PC-9 (cell line): ENCODE results near the gene TMF1. TPM values are rescaled to one million over a fixed set of nuclear protein-coding genes. Genes with fewer than 3 reads are reported as not detected.

Experiments
- BruUV-seq: library from RNA; stranded (reverse); fragments of 400-500 nt; replicated peaks from 2 replicates; lab custom pipeline; 2021; lab: Mats Ljungman, UMichigan
- CTCF ChIA-PET: fragments of 300-600 bp; sonication (Branson Sonifier 250); formaldehyde crosslinking; loops from one replicate; lab custom pipeline; 2022; ENCODE audit warnings: antibody characterized with exemption; lab: Charles Lee
- POLR2A ChIA-PET: fragments of 300-600 bp; sonication (Branson Sonifier 250); formaldehyde crosslinking; loops from one replicate; lab custom pipeline; 2022; ENCODE audit warnings: antibody characterized with exemption; ENCODE audit not compliant: unreplicated experiment; lab: Charles Lee
- DNase-seq, 2 experiments: peaks; one replicate each; pipeline versions ENCODE4 v3.0.0 to v3.0.0-alpha.2; 2015 to 2022; ENCODE audit warnings: mixed read lengths in 1 of 2
- H2AFZ ChIP-seq: fragments of 200-600 bp; sonication (generic); 2 replicates; pipeline ENCODE4 v1.8.1; 2017; ENCODE audit warnings: antibody characterized with exemption
- H3F3A ChIP-seq: fragments of 200-600 bp; sonication (generic); 2 replicates; pipeline ENCODE4 v1.8.1; 2017; ENCODE audit warnings: antibody characterized with exemption, mild to moderate bottlenecking, low read depth; ENCODE audit not compliant: insufficient read depth
- H3K27ac ChIP-seq: fragments of 200-600 bp; sonication (generic); 2 replicates; pipeline ENCODE4 v1.6.1; 2016; ENCODE audit warnings: mixed run types
- H3K27me3 ChIP-seq: fragments of 200-600 bp; sonication (generic); 2 replicates; pipeline ENCODE4 v1.6.1; 2016; ENCODE audit warnings: low read depth, mixed run types; ENCODE audit not compliant: insufficient read depth
- H3K36me3 ChIP-seq: fragments of 200-600 bp; sonication (generic); 2 replicates; pipeline ENCODE4 v1.6.1; 2016; ENCODE audit warnings: low read depth, mixed run types
- H3K4me1 ChIP-seq: fragments of 200-600 bp; sonication (generic); replicated peaks from 2 replicates; pipeline ENCODE4 v1.6.1; 2016; ENCODE audit warnings: mixed run types; ENCODE audit not compliant: insufficient read depth
- H3K4me2 ChIP-seq: fragments of 200-600 bp; sonication (generic); 2 replicates; pipeline ENCODE4 v1.6.1; 2017; ENCODE audit warnings: mixed run types
- H3K4me3 ChIP-seq: fragments of 200-600 bp; sonication (generic); 2 replicates; pipeline ENCODE4 v1.6.1; 2016; ENCODE audit warnings: mixed run types
- H3K79me2 ChIP-seq: fragments of 200-600 bp; sonication (generic); 2 replicates; pipeline ENCODE4 v1.6.1; 2017; ENCODE audit warnings: low read depth, mixed run types
- H3K9me2 ChIP-seq: fragments of 200-600 bp; sonication (generic); 2 replicates; pipeline ENCODE4 v1.8.1; 2017; ENCODE audit warnings: mild to moderate bottlenecking; ENCODE audit not compliant: insufficient read depth
- H3K9me3 ChIP-seq: fragments of 200-600 bp; sonication (generic); 2 replicates; pipeline ENCODE4 v1.8.1; 2016; ENCODE audit warnings: low read depth; ENCODE audit not compliant: insufficient read depth
- H4K20me1 ChIP-seq: fragments of 200-600 bp; sonication (generic); 2 replicates; pipeline ENCODE4 v1.8.1; 2017; ENCODE audit not compliant: insufficient read depth
- EZH2 ChIP-seq: fragments of 200-600 bp; sonication (generic); IDR thresholded peaks from 2 replicates; pipeline ENCODE4 v1.8.0; 2017; ENCODE audit warnings: antibody characterized with exemption, low read depth
- intact Hi-C: fragments of 100-400 bp; cut with micrococcal nuclease; formaldehyde crosslinking; loops from one replicate; pipeline ENCODE4 v1.10.0; 2022; ENCODE audit not compliant: unreplicated experiment
- total RNA-seq: library from RNA; stranded (reverse); gene quantifications from 2 replicates; pipeline ENCODE4 v1.2.3, GENCODE V29; 2021
- TF ChIP-seq, protein P1 (sequence below): fragments of 200-600 bp; sonication (generic); conservative IDR thresholded peaks from 2 replicates; pipeline ENCODE4 v1.6.1; 2017; ENCODE audit warnings: mixed run types, antibody characterized with exemption, mild to moderate bottlenecking, moderate library complexity

The TMF1 gene
- total RNA-seq, 1 experiment from 2014 or later = 35.5 TPM

DNA sequence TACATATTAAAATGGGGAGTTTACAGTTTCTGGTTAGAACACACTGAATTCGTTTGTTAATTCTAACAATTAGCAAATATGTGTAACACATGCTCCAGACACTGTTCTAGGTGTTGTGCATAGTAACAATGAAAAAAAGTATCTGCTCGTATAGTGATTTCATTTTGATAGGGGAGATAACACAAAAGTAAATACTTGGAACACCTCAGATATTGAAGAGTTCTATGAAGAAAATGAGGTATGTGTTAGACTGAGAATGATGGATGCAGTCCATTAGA lies 6.8 kb upstream of the TMF1 start:
- no TSS peak for BruUV-seq
- H3K79me2 ChIP-seq = no peaks in the 10 kb centered on the region
- intact Hi-C loops = no loop called here

DNA sequence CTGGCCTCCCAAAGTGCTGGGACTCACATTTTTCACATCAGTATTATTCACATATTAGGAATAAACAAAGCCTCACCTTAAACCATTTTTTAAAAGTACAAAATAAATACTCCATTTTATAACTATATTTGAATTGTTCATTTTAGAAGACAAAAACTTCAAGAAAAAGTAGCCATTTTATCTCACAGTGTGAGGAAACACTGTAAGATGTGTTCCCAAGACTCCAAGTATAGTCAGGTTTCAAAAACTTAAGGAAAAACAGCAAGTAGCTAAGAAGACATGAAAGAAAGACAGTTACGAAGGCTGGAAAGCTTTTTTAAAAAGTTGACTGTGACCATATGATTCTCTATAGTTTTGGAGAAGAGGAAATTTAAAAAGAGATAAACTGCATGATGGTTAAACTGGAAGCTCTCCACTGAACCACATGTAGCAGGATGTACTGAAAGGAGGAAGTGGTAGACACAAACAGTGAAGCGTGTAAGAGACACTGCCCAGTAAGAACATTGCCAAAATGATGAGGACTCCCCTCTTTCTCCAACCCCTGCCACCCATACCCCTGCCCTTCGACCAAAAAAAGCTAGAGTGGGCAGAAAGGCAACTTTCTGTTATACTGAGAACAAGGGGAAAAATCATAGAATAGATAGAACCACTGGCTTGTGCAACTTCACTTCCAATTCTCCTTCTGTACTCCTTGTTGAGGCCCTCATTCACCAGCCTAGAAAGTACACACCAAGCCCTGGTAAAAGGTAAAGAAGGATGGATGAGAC lies 6.2 kb upstream of the TMF1 start:
- Histone ChIP-seq H3K4me2 (no peak overlapping the region), H3K27ac (no peak overlapping the region), H3K9me3 (no peaks in the 10 kb centered on the region), H2AFZ (no peak overlapping the region), H3F3A (no peaks in the 10 kb centered on the region; the same call in 1 of the 2 replicates), H3K27me3 (no peaks in the 10 kb centered on the region), H3K4me1 (no peaks in the 10 kb centered on the region), H3K4me3 (no peak overlapping the region), H3K9me2 (no peaks in the 10 kb centered on the region), H3K36me3 (no peaks in the 10 kb centered on the region; the same call in 1 of the 2 replicates), H3K79me2 (no peaks in the 10 kb centered on the region), H4K20me1 (no peaks in the 10 kb centered on the region)
- intact Hi-C loops = no loop called here
- TF ChIP-seq, protein P1, sequence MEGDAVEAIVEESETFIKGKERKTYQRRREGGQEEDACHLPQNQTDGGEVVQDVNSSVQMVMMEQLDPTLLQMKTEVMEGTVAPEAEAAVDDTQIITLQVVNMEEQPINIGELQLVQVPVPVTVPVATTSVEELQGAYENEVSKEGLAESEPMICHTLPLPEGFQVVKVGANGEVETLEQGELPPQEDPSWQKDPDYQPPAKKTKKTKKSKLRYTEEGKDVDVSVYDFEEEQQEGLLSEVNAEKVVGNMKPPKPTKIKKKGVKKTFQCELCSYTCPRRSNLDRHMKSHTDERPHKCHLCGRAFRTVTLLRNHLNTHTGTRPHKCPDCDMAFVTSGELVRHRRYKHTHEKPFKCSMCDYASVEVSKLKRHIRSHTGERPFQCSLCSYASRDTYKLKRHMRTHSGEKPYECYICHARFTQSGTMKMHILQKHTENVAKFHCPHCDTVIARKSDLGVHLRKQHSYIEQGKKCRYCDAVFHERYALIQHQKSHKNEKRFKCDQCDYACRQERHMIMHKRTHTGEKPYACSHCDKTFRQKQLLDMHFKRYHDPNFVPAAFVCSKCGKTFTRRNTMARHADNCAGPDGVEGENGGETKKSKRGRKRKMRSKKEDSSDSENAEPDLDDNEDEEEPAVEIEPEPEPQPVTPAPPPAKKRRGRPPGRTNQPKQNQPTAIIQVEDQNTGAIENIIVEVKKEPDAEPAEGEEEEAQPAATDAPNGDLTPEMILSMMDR = no peak
- no peak for TF ChIP-seq EZH2
- CTCF ChIA-PET = interaction anchor here (0.6 kb wide), 1 partner anchor 48 kb away, joined by 4 read pairs; no protein-coding TSS in a partner anchor
- no TSS peak for BruUV-seq
- DNase-seq = no peak
- POLR2A ChIA-PET = no interaction called here

More for the DNA sequence above, 6.8 kb upstream of the TMF1 start:
- no peak overlapping the region for H3K27ac ChIP-seq
- no peaks in the 10 kb centered on the region for H3K27me3 ChIP-seq
- ChIA-PET POLR2A (no interaction called here), CTCF (interaction anchor here (0.6 kb wide), 1 partner anchor 47 kb away, joined by 4 read pairs; no protein-coding TSS in a partner anchor)
- H3K4me3 ChIP-seq = no peak overlapping the region
- no peak overlapping the region for H2AFZ ChIP-seq
- no peak overlapping the region for H3K4me2 ChIP-seq
- H3K9me3 ChIP-seq = no peaks in the 10 kb centered on the region
- DNase-seq = no peak
- H3F3A ChIP-seq = no peaks in the 10 kb centered on the region
- no peaks in the 10 kb centered on the region for H4K20me1 ChIP-seq
- H3K36me3 ChIP-seq = no peaks in the 10 kb centered on the region; the same call in 1 of the 2 replicates
- no peaks in the 10 kb centered on the region for H3K9me2 ChIP-seq
- TF ChIP-seq, protein P1 = no peak
- TF ChIP-seq EZH2 = no peak
- H3K4me1 ChIP-seq = no peaks in the 10 kb centered on the region

DNA sequence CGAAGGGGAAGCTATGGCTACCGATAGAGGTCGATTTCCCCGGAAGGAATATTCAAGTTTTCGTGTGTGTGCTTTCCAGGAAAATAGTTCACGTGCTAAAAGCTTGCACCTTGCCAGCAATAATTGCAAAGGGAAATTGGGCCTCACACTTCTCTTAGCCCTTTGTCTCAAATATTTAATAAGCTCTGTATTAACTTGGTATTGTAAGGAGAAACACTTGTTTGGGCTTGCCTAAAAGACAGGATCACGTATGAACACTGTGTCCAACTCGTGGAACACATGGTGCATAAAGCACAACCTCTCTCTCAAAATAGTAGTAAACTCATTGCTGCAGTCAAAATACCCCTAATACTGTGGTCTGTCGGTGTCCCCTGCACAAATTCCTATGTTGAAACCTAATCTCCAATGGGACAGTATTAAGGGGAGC lies 352 bp upstream of the TMF1 start:
- Histone ChIP-seq H3K4me2 (peak overlapping the region; percentile 96), H3K79me2 (peaks cover 35% of the 10 kb centered on the region), H3K4me3 (peak overlapping the region; percentile 77), H3K27me3 (no peaks in the 10 kb centered on the region), H3F3A (peaks cover 10% of the 10 kb centered on the region; the same call in 1 of the 2 replicates), H3K36me3 (0 out of 2 replicates have a peak, but pooled peaks cover 2% of the 10 kb centered on the region), H2AFZ (peak overlapping the region; percentile 93), H4K20me1 (peaks cover 7% of the 10 kb centered on the region), H3K27ac (peak overlapping the region; percentile 70), H3K9me3 (no peaks in the 10 kb centered on the region), H3K9me2 (no peaks in the 10 kb centered on the region), H3K4me1 (no peaks in the 10 kb centered on the region)
- CTCF ChIA-PET = no interaction called here
- DNase-seq = no peak
- no peak for TF ChIP-seq EZH2
- TF ChIP-seq, protein P1 = no peak
- POLR2A ChIA-PET = interaction anchor here (0.6 to 1.2 kb wide), 4 partner anchors 32 to 351 kb away, joined by 3 to 5 read pairs (median 4); partner anchors contain the start of gene ARL6IP5
- intact Hi-C loops = loop anchor here (1.0 to 5.0 kb wide), 2 partner anchors 35 to 65 kb away; no protein-coding TSS in a partner anchor
- BruUV-seq = TSS peak; percentile 97
